H1 (cell line): Measurements from ENCODE around the gene TKTL2. TPM values are rescaled to one million over a fixed set of nuclear protein-coding genes. Genes with fewer than 3 reads are reported as not detected.

Source experiments
- BCL11A ChIP-seq, 2 experiments: IDR thresholded peaks; one replicate each; pipeline ENCODE4 v1.6.1; 2011; ENCODE audit warnings: low read depth in 2 of 2, low read length in 2 of 2, mild to moderate bottlenecking in 2 of 2
- BRCA1 ChIP-seq: IDR thresholded peaks from 2 replicates; pipeline ENCODE4 v1.6.1; 2012; ENCODE audit warnings: low read depth, low read length, improper control_type of control experiment
- CHD7 ChIP-seq: fragments of 300-600 bp; sonication (generic); IDR thresholded peaks from 2 replicates; pipeline ENCODE4 v1.7.1; 2012; ENCODE audit warnings: low read length, moderate library complexity, mild to moderate bottlenecking, inconsistent platforms; ENCODE audit not compliant: insufficient replicate concordance
- CTBP2 ChIP-seq: IDR thresholded peaks from 2 replicates; pipeline ENCODE4 v1.7.0; 2011; ENCODE audit warnings: borderline replicate concordance, mild to moderate bottlenecking, moderate library complexity, mixed read lengths, low read length; ENCODE audit not compliant: insufficient read depth, insufficient read length
- GTF2F1 ChIP-seq: IDR thresholded peaks from 2 replicates; pipeline ENCODE4 v1.6.1; 2012; ENCODE audit warnings: low read depth, low read length, improper control_type of control experiment, borderline replicate concordance
- KDM4A ChIP-seq: IDR thresholded peaks from one replicate; pipeline ENCODE4 v1.7.1; 2012; ENCODE audit warnings: low read depth, mild to moderate bottlenecking, moderate library complexity, low read length, inconsistent platforms; ENCODE audit not compliant: severe bottlenecking
- SUZ12 ChIP-seq: fragments of 200-600 bp; sonication (generic); IDR thresholded peaks from 2 replicates; pipeline ENCODE4 v1.6.1; 2012; ENCODE audit warnings: mild to moderate bottlenecking, inconsistent platforms, low read length, moderate library complexity, mixed read lengths
- ZNF274 ChIP-seq: IDR thresholded peaks from 2 replicates; pipeline ENCODE4 v1.7.0; 2012; ENCODE audit warnings: low read length, borderline replicate concordance; ENCODE audit errors: extremely low read depth
- polyA plus RNA-seq, 7 experiments: library from polyadenylated mRNA; depleted of rRNA in 3 of 7; stranded (reverse) in 5 of 7; unstranded in 2 of 7; fragments of >200 nt in 5 of 7; fragments of 200-250 nt in 2 of 7; gene quantifications; 1 replicate in 5 of 7; 2 replicates in 1 of 7; 4 replicates in 1 of 7; pipeline versions ENCODE4 v1.2.1 to v1.2.3, GENCODE V29; 2011 to 2013; ENCODE audit warnings: missing spikeins in 2 of 7, mixed read lengths in 2 of 7
- total RNA-seq: library from RNA; stranded (reverse); fragmentation: NEBNext Ultra II Directional; extraction: Animal tissue kit (Norgen Biotek cat#: 25700); gene quantifications from 2 replicates; pipeline ENCODE4 v1.2.1, GENCODE V29; 2021

The TKTL2 gene
- total and polyA plus RNA-seq, 2 of the 8 experiments (the other 6 are each of a cell fraction or from before 2014, with no cell fraction given), result not detected

- TF ChIP-seq CTBP2 (no peak), BCL11A (IDR thresholded peaks at IDR 0.05; ENCODE audit: low read depth in 2 of 2, low read length in 2 of 2) (no peak), GTF2F1 (no peak), SUZ12 (no peak), CHD7 (no peak), ZNF274 (no peak), KDM4A (no peak), BRCA1 (no peak)
Observed at GRCh38 chr4:163486321-163486720, 12.8 kb upstream of the TKTL2 start (continued).
